Naive thymus-derived CD4-positive, alpha-beta T cell (primary cell): Measurements from ENCODE around the gene HCN2. TPM values are rescaled to one million over a fixed set of nuclear protein-coding genes. Genes with fewer than 3 reads are reported as not detected.

Experiments
- ATAC-seq: fragments of 150-1000 bp; cut with Tn5 transposase; 2 replicates; pipeline ENCODE4 v1.10.0; 2021; ENCODE audit warnings: mild to moderate bottlenecking, moderate library complexity
- CTCF ChIA-PET: fragments of 350-600 bp; sonication (Branson Sonifier 250); formaldehyde crosslinking; loops from one replicate; lab custom pipeline; 2021; ENCODE audit warnings: antibody characterized with exemption; lab: Charles Lee
- POLR2A ChIA-PET: fragments of 350-600 bp; sonication (Branson Sonifier 250); formaldehyde crosslinking; loops from one replicate; lab custom pipeline; 2021; ENCODE audit warnings: antibody characterized with exemption, inconsistent platforms; lab: Charles Lee
- DNase-seq, 9 donors: peaks; one replicate each; pipeline versions ENCODE4 v3.0.0 to v3.0.0-alpha.2; 2020 to 2022; ENCODE audit warnings: mixed read lengths in 1 of 9
- H3K27ac ChIP-seq: one replicate; pipeline ENCODE4 v1.7.0; 2013; ENCODE audit warnings: mild to moderate bottlenecking, low read depth, low read length, moderate library complexity
- H3K27me3 ChIP-seq, 2 donors: one replicate each; pipeline ENCODE4 v1.7.0; 2013; ENCODE audit warnings: low read length in 2 of 2, mild to moderate bottlenecking in 2 of 2, moderate library complexity in 2 of 2; ENCODE audit not compliant: control insufficient read depth in 2 of 2, insufficient read depth in 2 of 2
- H3K36me3 ChIP-seq, 3 experiments: 1 replicate in 2 of 3; 2 replicates in 1 of 3; pipeline ENCODE4 v1.7.0; 2013; ENCODE audit warnings: low read length in 3 of 3, mild to moderate bottlenecking in 3 of 3, moderate library complexity in 1 of 3; ENCODE audit not compliant: insufficient read depth in 3 of 3, control insufficient read depth in 2 of 3
- H3K4me1 ChIP-seq, 2 donors: one replicate each; pipeline ENCODE4 v1.7.0; 2013; ENCODE audit warnings: low read length in 2 of 2, mild to moderate bottlenecking in 2 of 2, moderate library complexity in 1 of 2; ENCODE audit not compliant: control insufficient read depth in 2 of 2, insufficient read depth in 2 of 2
- H3K4me3 ChIP-seq: 2 replicates; pipeline ENCODE4 v1.7.0; 2013; ENCODE audit warnings: mild to moderate bottlenecking, low read length
- H3K9me3 ChIP-seq, 3 experiments: 1 replicate in 2 of 3; 2 replicates in 1 of 3; pipeline ENCODE4 v1.7.0; 2013; ENCODE audit warnings: low read length in 3 of 3; ENCODE audit not compliant: control insufficient read depth in 2 of 3
- H3K27ac Mint-ChIP-seq, 9 donors: one replicate each; pipeline ENCODE4 v1.8.0; 2020 to 2022; ENCODE audit warnings: mixed read lengths in 9 of 9, mild to moderate bottlenecking in 8 of 9, moderate library complexity in 5 of 9, inconsistent platforms in 2 of 9
- H3K27me3 Mint-ChIP-seq, 5 donors: one replicate each; pipeline ENCODE4 v1.8.0; 2021 to 2022; ENCODE audit warnings: mixed read lengths in 5 of 5, mild to moderate bottlenecking in 1 of 5
- H3K36me3 Mint-ChIP-seq, 5 donors: one replicate each; pipeline ENCODE4 v1.8.0; 2020 to 2022; ENCODE audit warnings: mixed read lengths in 5 of 5, mild to moderate bottlenecking in 3 of 5, inconsistent platforms in 1 of 5
- H3K4me1 Mint-ChIP-seq, 7 donors: one replicate each; pipeline ENCODE4 v1.8.0; 2020 to 2022; ENCODE audit warnings: mixed read lengths in 7 of 7, mild to moderate bottlenecking in 3 of 7, inconsistent platforms in 1 of 7
- H3K4me3 Mint-ChIP-seq, 10 donors: one replicate each; pipeline ENCODE4 v1.8.0; 2020 to 2022; ENCODE audit warnings: mild to moderate bottlenecking in 10 of 10, mixed read lengths in 10 of 10, moderate library complexity in 6 of 10, inconsistent platforms in 2 of 10
- H3K9me3 Mint-ChIP-seq, 11 donors: one replicate each; pipeline ENCODE4 v1.8.0; 2020 to 2022; ENCODE audit warnings: mixed read lengths in 11 of 11, mild to moderate bottlenecking in 4 of 11, inconsistent platforms in 1 of 11, moderate library complexity in 1 of 11
- intact Hi-C, 2 donors: fragments of 100-400 bp; cut with micrococcal nuclease; formaldehyde crosslinking; loops; one replicate each; pipeline ENCODE4 v1.15.1; 2023
- polyA plus RNA-seq, 2 donors: library from polyadenylated mRNA; unstranded; fragments of 300-500 nt; fragmentation: Illumina TruSeq; gene quantifications; one replicate each; pipeline ENCODE4 v1.2.3, GENCODE V29; 2021
- total RNA-seq, 6 experiments: library from RNA in 5 of 6; stranded (reverse) in 5 of 6; gene quantifications; 1 replicate in 5 of 6; 2 replicates in 1 of 6; pipeline ENCODE4 v1.2.3 and lab custom pipeline; 2021 to 2026

The HCN2 gene
- total and polyA plus RNA-seq, 7 experiments from 2014 or later: 0.93 to 2.6 (median 2.2) TPM; not detected in 2

DNA sequence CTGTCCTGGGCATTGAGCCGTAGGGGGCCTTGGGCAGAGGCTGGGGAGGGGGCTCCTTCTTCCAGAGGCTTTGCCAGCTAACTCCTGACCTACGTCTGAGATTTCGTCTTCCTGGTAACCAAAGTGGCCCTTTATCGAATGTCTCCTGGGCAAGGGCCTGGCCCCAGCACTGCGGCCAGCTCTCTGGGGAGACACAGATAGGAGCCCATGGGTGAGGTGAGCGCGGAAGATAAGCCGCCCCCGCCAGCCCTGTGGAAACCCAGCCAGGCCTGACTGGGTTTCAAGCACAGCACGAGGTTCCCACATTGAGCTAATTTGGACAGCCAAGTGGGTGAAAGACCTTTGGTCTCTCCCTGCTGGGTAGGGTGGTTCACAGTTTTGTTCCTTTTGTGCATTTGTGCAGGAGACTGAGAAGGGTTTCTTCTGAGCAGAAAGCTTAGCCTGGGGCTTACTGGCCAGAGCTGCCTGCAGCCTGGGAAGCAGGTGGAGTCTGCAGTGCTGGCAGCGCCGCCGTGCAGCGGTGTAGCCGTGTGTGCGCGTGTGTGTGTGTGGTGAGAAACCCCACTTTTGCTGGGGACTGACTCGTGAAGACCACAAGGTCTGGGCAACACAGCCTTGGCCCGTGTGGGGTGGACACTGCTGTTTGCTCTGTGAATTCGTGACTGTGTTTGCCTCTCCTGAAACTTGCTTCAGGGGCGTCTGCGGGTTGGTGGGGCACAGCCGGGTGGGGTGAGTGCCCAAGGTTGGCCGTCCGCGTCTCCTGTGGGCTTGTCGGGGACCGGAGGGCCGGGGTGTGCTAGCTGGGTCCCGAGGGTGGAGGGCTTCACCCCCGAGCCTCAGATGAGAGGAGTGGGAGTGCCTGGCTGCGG is 14.8 kb upstream of the HCN2 start:
- CTCF ChIA-PET: interaction anchor here (0.6 to 1.1 kb wide), 3 partner anchors 9 to 64 kb away, joined by 3 to 6 read pairs (median 3); no protein-coding TSS in a partner anchor
- Mint-ChIP-seq H3K27me3 (peaks cover 0 to 4% (median 0%) of the 10 kb centered on the region in 5 donors), H3K36me3 (peaks cover 0 to 3% (median 2%) of the 10 kb centered on the region in 5 donors), H3K27ac (peak overlapping the region in 6 of 9 donors; percentile 5 to 42 (median 12)), H3K4me3 (peak overlapping the region; percentile 45 to 94 (median 66)), H3K4me1 (peaks cover 12 to 45% (median 34%) of the 10 kb centered on the region in 7 donors), H3K9me3 (peaks cover 0 to 12% (median 0%) of the 10 kb centered on the region in 11 donors)
- Histone ChIP-seq H3K27ac (no peak overlapping the region), H3K4me1 (peaks cover 16 to 19% of the 10 kb centered on the region in 2 donors), H3K27me3 (no peaks in the 10 kb centered on the region), H3K4me3 (no peak overlapping the region), H3K36me3 (peaks cover 0 to 27% (median 0%) of the 10 kb centered on the region in 3 experiments), H3K9me3 (no peaks in the 10 kb centered on the region)
- no peak for DNase-seq
- intact Hi-C loops: loop anchor here in 1 of 2 donors (5.0 kb wide), 2 partner anchors 37 to 87 kb away; partner anchors contain the start of gene RNF126
- ATAC-seq: no peak
- POLR2A ChIA-PET: interaction anchor here (0.6 to 1.4 kb wide), 2 partner anchors 11 to 37 kb away, joined by 3 read pairs; no protein-coding TSS in a partner anchor

DNA sequence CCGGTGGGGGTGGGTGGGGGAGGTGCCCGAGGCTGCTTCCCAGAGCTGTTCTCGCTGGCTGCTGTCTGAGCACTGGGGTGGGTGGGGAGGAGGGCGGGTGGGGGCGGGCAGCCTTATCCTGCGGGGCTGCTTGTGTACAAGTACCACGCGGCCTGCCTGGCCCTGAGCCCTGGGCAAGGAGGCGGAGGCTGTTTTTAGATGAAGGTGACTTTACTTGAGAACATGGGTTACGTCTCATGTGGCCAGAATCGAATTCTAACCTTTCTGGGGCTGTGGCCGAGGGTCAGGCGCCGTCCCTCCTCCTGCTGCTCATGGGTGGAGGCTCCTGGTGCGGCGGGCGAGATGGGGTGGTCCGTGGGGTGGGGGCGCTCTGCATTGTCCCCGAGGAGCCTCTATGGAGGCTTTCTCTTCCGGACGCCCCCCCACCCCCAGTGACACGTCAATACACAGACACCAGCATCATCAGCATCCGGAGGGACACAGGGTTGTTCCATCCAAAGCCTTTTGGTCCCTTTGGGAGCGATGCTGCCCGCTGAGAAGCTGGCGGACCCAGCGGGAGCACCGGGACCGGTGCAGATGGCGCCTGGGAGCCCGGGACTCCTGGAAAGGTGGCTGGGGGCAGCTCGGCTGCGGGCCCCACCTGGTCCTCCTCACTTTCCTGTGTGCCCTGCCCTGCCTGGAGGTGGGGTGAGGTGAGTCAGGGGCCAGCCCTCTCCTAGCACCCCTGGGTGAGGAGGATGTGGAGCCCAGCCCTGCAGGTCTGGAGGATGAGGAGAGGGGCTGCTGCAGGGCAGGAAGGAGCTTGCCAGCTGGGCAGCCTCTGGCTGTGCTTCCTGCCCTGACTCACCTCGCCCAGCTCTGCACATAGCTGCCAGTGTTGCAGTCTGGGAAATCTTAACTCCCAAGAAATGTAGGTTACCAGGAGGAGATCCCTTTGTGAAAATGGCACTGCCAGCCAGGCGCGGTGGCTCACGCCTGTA is 13.9 kb upstream of the HCN2 start:
- Histone ChIP-seq H3K4me1 (peaks cover 16 to 19% of the 10 kb centered on the region in 2 donors), H3K4me3 (no peak overlapping the region), H3K9me3 (no peaks in the 10 kb centered on the region), H3K27me3 (no peaks in the 10 kb centered on the region), H3K27ac (no peak overlapping the region), H3K36me3 (peaks cover 0 to 35% (median 0%) of the 10 kb centered on the region in 3 experiments)
- H3K27ac Mint-ChIP-seq: peak overlapping the region in 1 of 9 donors; percentile 9
- H3K4me3 Mint-ChIP-seq: peak overlapping the region in 2 of 10 donors; percentile 20 to 51
- intact Hi-C loops: no loop called here
- DNase-seq: no peak
- CTCF ChIA-PET: interaction anchor here (0.6 to 1.1 kb wide), 3 partner anchors 24 to 65 kb away, joined by 3 to 6 read pairs (median 5); no protein-coding TSS in a partner anchor
- peaks cover 12 to 43% (median 30%) of the 10 kb centered on the region in 7 donors for H3K4me1 Mint-ChIP-seq
- peaks cover 0 to 4% (median 0%) of the 10 kb centered on the region in 5 donors for H3K27me3 Mint-ChIP-seq
- ATAC-seq: no peak
- H3K9me3 Mint-ChIP-seq: peaks cover 0 to 6% (median 0%) of the 10 kb centered on the region in 11 donors
- H3K36me3 Mint-ChIP-seq: peaks cover 0 to 3% (median 2%) of the 10 kb centered on the region in 5 donors
- POLR2A ChIA-PET: interaction anchor here (0.6 to 1.2 kb wide), 2 partner anchors 38 to 58 kb away, joined by 3 read pairs; no protein-coding TSS in a partner anchor

DNA sequence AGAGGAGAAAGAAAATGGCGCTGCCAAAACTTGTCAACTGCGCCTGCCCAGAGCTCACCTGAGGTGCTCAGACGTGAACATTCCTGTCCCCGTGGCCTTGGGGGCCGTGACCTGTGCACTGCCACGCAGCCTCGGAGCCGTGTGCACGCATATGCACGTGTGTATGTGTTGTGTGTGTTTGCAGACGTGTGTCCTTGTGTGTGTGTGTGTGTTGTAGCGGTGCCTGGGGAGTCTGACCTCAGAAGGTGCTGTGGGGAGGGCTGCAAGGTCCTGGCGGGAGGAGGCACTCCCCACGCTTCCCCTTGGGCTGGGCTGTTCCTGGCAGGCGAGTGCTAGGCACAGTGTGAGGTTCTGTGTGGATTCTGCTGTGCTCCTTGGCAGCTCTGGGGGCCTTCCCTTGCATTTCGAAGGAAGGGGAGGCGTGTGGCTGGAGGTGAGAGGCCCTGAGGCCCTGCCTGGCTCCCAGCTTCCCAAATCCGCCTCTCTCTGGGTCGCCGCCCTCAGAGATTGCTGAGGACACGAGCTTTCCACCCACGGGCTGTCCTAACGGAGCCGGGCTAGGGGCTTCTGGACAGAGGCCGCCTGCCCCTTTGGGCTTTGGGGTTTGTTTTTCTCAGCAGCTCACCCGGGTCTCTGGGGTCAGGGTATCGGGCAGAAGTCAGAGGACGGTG is 12.8 kb upstream of the HCN2 start:
- Histone ChIP-seq H3K4me3 (no peak overlapping the region), H3K27me3 (no peaks in the 10 kb centered on the region), H3K27ac (no peak overlapping the region), H3K9me3 (no peaks in the 10 kb centered on the region), H3K4me1 (peaks cover 15 to 16% of the 10 kb centered on the region in 2 donors), H3K36me3 (peaks cover 0 to 45% (median 4%) of the 10 kb centered on the region in 3 experiments)
- H3K9me3 Mint-ChIP-seq: peaks cover 0 to 2% (median 0%) of the 10 kb centered on the region in 11 donors
- no peaks in the 10 kb centered on the region for H3K27me3 Mint-ChIP-seq
- peaks cover 4 to 32% (median 25%) of the 10 kb centered on the region in 7 donors for H3K4me1 Mint-ChIP-seq
- ChIA-PET CTCF (interaction anchor here (0.6 kb wide), 1 partner anchor 36 kb away, joined by 5 read pairs; no protein-coding TSS in a partner anchor), POLR2A (interaction anchor here (0.9 to 1.2 kb wide), 2 partner anchors 57 to 84 kb away, joined by 3 read pairs; no protein-coding TSS in a partner anchor)
- intact Hi-C loops: no loop called here
- DNase-seq (no peak), ATAC-seq (no peak)
- peaks cover 0 to 3% (median 0%) of the 10 kb centered on the region in 5 donors for H3K36me3 Mint-ChIP-seq
- H3K27ac Mint-ChIP-seq: no peak overlapping the region
- peak overlapping the region in 2 of 10 donors; percentile 14 to 31 for H3K4me3 Mint-ChIP-seq

DNA sequence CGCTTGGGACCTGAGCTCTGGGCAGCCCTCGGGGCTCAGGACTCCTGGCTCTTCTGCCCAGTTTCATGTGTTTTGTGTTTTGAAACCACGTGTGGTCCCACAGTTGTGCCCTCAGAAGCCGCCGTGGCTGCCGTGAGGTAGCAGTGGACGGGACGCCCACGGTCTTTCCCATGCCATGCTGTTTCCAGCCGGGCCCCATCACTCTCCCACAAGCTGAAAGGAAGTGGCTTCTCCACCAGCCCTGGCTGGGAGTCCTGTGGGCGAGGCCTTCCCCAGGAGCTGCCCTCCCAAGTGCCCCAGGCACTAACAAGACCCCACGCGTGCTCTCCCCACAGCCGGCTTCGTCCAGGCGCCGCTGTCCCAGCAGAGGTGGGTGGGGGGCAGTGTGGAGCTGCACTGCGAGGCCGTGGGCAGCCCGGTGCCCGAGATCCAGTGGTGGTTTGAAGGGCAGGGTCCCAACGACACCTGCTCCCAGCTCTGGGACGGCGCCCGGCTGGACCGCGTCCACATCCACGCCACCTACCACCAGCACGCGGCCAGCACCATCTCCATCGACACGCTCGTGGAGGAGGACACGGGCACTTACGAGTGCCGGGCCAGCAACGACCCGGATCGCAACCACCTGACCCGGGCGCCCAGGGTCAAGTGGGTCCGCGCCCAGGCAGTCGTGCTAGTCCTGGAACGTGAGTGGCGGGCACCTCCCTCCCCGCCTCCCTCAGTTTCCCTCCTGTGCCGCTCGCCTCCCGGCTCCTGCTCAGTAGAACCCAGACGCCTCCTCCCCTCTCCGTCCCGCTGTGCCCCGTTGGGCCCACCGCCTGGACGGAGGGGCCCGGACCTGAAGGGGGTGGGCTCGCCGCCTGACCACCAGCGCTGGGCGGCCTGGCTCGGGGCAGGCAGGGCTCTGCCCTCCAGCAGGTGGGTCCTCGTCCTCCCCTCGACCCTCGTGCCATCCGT is 12.0 kb upstream of the HCN2 start:
- DNase-seq: no peak

DNA sequence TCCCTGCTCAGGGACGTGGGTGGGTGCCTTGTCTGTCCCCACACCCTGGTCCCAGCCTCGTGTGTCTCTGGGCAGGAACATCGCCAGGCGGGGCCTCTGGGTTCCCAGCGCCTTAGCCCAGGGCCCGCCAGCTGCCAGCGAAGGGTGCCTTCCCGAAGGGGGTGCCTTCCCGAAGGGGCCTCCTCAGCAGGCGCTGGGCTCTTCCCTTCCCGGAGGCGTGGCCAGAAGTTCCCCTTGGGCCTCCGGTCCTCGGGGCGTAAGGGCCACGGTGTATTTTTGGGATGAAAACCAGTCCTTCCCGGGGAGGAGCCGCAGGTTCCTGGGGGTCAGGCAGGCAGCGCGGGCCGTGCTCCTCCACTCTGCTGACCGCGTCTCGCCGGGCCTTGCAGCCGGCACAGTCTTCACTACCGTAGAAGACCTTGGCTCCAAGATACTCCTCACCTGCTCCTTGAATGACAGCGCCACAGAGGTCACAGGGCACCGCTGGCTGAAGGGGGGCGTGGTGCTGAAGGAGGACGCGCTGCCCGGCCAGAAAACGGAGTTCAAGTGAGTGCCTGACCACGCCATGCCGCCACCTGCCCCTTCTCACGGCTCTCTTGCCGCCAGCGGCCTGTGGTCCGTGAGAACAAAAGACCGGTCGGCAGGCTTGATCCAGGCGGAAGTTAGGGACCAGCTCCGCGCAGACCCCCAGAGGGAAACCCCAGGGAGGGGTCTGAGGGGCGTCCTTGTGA is 10.4 kb upstream of the HCN2 start:
- Mint-ChIP-seq H3K27ac (no peak overlapping the region), H3K36me3 (peaks cover 0 to 9% (median 0%) of the 10 kb centered on the region in 5 donors), H3K4me1 (peaks cover 0 to 24% (median 16%) of the 10 kb centered on the region in 7 donors), H3K9me3 (no peaks in the 10 kb centered on the region), H3K27me3 (no peaks in the 10 kb centered on the region), H3K4me3 (no peak overlapping the region)
- Histone ChIP-seq H3K36me3 (peaks cover 0 to 50% (median 4%) of the 10 kb centered on the region in 3 experiments), H3K27me3 (no peaks in the 10 kb centered on the region), H3K4me3 (no peak overlapping the region), H3K9me3 (no peaks in the 10 kb centered on the region), H3K27ac (no peak overlapping the region), H3K4me1 (peaks cover 8 to 9% of the 10 kb centered on the region in 2 donors)
- DNase-seq: no peak
- intact Hi-C loops: no loop called here
- ATAC-seq: no peak
- ChIA-PET CTCF (no interaction called here), POLR2A (no interaction called here)

More for the DNA sequence above, 12.0 kb upstream of the HCN2 start:
- no peak overlapping the region for H3K4me3 ChIP-seq
- H3K9me3 Mint-ChIP-seq: peaks cover 0 to 2% (median 0%) of the 10 kb centered on the region in 11 donors
- intact Hi-C loops: no loop called here
- no peak overlapping the region for H3K27ac Mint-ChIP-seq
- peaks cover 15 to 16% of the 10 kb centered on the region in 2 donors for H3K4me1 ChIP-seq
- CTCF ChIA-PET: no interaction called here
- H3K27me3 ChIP-seq: no peaks in the 10 kb centered on the region
- peak overlapping the region in 1 of 10 donors; percentile 31 for H3K4me3 Mint-ChIP-seq
- POLR2A ChIA-PET: interaction anchor here (0.9 kb wide), 1 partner anchor 84 kb away, joined by 3 read pairs; no protein-coding TSS in a partner anchor
- peaks cover 4 to 29% (median 22%) of the 10 kb centered on the region in 7 donors for H3K4me1 Mint-ChIP-seq
- H3K9me3 ChIP-seq: no peaks in the 10 kb centered on the region
- ATAC-seq: no peak
- H3K36me3 Mint-ChIP-seq: peaks cover 0 to 4% (median 0%) of the 10 kb centered on the region in 5 donors
- no peak overlapping the region for H3K27ac ChIP-seq
- peaks cover 0 to 48% (median 4%) of the 10 kb centered on the region in 3 experiments for H3K36me3 ChIP-seq
- no peaks in the 10 kb centered on the region for H3K27me3 Mint-ChIP-seq
